Measurements from ENCODE around the gene DCAF17. TPM values are rescaled to one million over a fixed set of nuclear protein-coding genes. Genes with fewer than 3 reads are reported as not detected.
A peak's percentile ranks its signal among the peaks of the same experiment; 100 is the strongest.

The DCAF17 gene
- total RNA-seq, 1 donor from 2014 or later, result 19.6 TPM

DNA sequence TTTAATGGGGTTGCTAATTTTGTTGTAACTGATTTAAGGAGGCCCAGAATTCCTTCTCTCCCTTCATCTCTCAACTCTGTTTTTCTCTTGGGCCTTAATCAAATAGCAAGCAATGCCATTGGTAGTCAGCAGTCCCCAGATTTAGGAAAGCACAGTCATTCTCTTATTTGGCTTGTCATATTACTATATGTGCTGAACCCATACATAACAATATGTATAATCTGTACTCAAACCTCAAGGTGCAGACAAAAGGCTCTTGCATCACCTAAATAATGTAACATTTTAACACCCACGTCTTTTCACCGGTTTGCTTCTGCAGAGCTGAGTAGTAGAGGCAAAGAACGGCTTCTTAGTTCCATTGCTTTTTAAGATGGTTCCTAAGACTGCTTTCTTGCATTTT, 33.6 kb upstream of the DCAF17 start:
- Histone ChIP-seq H3K4me1 (peaks cover 4% of the 10 kb centered on the region), H3K4me3 (no peak overlapping the region), H3K27me3 (no peaks in the 10 kb centered on the region), H3K9me3 (no peaks in the 10 kb centered on the region), H3K36me3 (no peaks in the 10 kb centered on the region), H3K27ac (no peak overlapping the region)
- no peak for DNase-seq (ENCODE audit: extremely low spot score in 2 of 2)
- TF ChIP-seq POLR2A (IDR thresholded peaks at IDR 0.05) (no peak), POLR2AphosphoS5 (IDR thresholded peaks at IDR 0.05; ENCODE audit: insufficient read depth in 1 of 2, low read depth in 1 of 2) (no peak), CTCF (IDR thresholded peaks at IDR 0.05) (no peak)
- intact Hi-C loops (cut with DNase I), result no loop called here

DNA sequence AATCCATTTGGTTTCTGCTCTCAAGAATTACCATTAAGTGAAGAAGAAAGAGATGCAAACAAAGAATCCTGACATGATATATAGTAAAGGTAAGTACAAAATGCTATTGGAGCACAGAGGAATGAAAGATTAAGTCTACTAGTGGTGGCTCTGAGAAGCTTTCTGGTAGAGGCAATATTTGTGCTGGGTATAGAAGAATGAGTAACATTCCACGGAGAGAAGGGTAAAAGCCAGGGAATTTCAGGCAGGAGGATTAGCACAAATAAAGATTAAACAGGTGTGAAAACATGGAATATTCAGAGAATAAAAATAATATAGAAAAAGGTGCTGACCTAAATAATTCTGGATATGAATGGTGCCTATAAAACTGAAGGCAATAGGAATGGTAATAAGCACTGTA, 32.1 kb upstream of the DCAF17 start:
- TF ChIP-seq POLR2A (IDR thresholded peaks at IDR 0.05), result no peak
- TF ChIP-seq CTCF (IDR thresholded peaks at IDR 0.05), result no peak
- TF ChIP-seq POLR2AphosphoS5 (IDR thresholded peaks at IDR 0.05; ENCODE audit: insufficient read depth in 1 of 2, low read depth in 1 of 2), result no peak
- no peaks in the 10 kb centered on the region for H3K9me3 ChIP-seq
- no peak overlapping the region for H3K27ac ChIP-seq
- H3K4me1 ChIP-seq, result peaks cover 4% of the 10 kb centered on the region
- H3K36me3 ChIP-seq, result no peaks in the 10 kb centered on the region
- no peaks in the 10 kb centered on the region for H3K27me3 ChIP-seq
- intact Hi-C loops (cut with DNase I), result no loop called here
- DNase-seq (ENCODE audit: extremely low spot score in 2 of 2), result no peak
- H3K4me3 ChIP-seq, result no peak overlapping the region

GRCh38 chr2:171402906-171403580, 31.0 kb upstream of the DCAF17 start:
- intact Hi-C loops (cut with DNase I), result no loop called here
- H3K27ac ChIP-seq, result no peak overlapping the region
- DNase-seq (ENCODE audit: extremely low spot score in 2 of 2), result no peak
- H3K36me3 ChIP-seq, result no peaks in the 10 kb centered on the region
- H3K4me3 ChIP-seq, result no peak overlapping the region
- TF ChIP-seq CTCF (IDR thresholded peaks at IDR 0.05), result no peak
- TF ChIP-seq POLR2AphosphoS5 (IDR thresholded peaks at IDR 0.05; ENCODE audit: insufficient read depth in 1 of 2, low read depth in 1 of 2), result no peak
- no peak for TF ChIP-seq POLR2A (IDR thresholded peaks at IDR 0.05)
- no peaks in the 10 kb centered on the region for H3K9me3 ChIP-seq
- no peaks in the 10 kb centered on the region for H3K27me3 ChIP-seq
- peaks cover 4% of the 10 kb centered on the region for H3K4me1 ChIP-seq

DNA sequence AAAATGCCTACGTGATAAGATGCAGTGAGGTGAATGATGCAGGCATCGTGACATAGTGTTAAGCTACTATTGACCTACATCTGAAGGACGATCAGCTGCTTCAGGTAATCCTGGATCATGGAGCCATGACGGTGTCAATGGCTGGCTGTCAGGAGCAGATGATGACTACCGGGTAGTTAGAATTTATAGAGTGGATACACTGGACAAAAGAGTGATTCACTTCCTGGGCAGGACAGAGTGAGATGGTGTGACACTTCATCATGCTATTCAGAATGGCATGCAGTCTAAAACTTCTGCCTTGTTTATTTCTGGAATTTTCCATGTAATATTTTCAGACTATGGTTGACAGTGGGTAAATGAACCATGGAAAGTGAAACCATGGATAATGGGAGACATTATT, 29.8 kb upstream of the DCAF17 start:
- no peaks in the 10 kb centered on the region for H3K27me3 ChIP-seq
- no peak for TF ChIP-seq CTCF (IDR thresholded peaks at IDR 0.05)
- peak in 1 of 2 donors; percentile 51 for TF ChIP-seq POLR2AphosphoS5 (IDR thresholded peaks at IDR 0.05; ENCODE audit: insufficient read depth in 1 of 2, low read depth in 1 of 2)
- H3K36me3 ChIP-seq, result no peaks in the 10 kb centered on the region
- no peak overlapping the region for H3K27ac ChIP-seq
- H3K4me3 ChIP-seq, result no peak overlapping the region
- DNase-seq (ENCODE audit: extremely low spot score in 2 of 2), result no peak
- H3K4me1 ChIP-seq, result peaks cover 8% of the 10 kb centered on the region
- H3K9me3 ChIP-seq, result no peaks in the 10 kb centered on the region
- intact Hi-C loops (cut with DNase I), result no loop called here

DNA sequence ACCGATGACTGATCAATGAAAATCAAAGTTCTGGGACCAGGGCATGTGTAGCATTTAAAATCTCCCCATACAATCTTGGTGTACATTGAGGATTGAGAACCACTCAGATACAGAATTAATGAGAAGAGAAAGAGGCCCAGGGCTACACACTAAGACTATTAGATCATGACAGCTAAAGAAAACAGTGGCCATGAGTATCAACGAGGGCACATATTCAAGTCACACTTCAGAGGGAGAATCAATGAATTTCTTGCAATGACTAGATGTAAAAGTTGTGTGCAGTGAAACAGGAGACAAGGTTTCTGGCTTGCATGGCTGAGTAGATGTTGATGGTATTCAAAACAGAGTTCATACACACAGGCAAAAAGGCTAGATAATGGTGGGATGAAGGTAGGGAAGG, 29.3 kb upstream of the DCAF17 start:
- DNase-seq (ENCODE audit: extremely low spot score in 2 of 2), result no peak
- H3K4me3 ChIP-seq, result no peak overlapping the region
- H3K4me1 ChIP-seq, result peaks cover 13% of the 10 kb centered on the region
- no peaks in the 10 kb centered on the region for H3K36me3 ChIP-seq
- H3K27me3 ChIP-seq, result no peaks in the 10 kb centered on the region
- intact Hi-C loops (cut with DNase I), result no loop called here
- no peak overlapping the region for H3K27ac ChIP-seq
- TF ChIP-seq CTCF (IDR thresholded peaks at IDR 0.05), result no peak
- no peaks in the 10 kb centered on the region for H3K9me3 ChIP-seq
